ENCODE results near the gene RPL31.
"Not testable (repeated sequence)": the region's sequence is repeated elsewhere in the genome, so short reads cannot be mapped to it uniquely, and the experiment has no call there.

The RPL31 gene

DNA sequence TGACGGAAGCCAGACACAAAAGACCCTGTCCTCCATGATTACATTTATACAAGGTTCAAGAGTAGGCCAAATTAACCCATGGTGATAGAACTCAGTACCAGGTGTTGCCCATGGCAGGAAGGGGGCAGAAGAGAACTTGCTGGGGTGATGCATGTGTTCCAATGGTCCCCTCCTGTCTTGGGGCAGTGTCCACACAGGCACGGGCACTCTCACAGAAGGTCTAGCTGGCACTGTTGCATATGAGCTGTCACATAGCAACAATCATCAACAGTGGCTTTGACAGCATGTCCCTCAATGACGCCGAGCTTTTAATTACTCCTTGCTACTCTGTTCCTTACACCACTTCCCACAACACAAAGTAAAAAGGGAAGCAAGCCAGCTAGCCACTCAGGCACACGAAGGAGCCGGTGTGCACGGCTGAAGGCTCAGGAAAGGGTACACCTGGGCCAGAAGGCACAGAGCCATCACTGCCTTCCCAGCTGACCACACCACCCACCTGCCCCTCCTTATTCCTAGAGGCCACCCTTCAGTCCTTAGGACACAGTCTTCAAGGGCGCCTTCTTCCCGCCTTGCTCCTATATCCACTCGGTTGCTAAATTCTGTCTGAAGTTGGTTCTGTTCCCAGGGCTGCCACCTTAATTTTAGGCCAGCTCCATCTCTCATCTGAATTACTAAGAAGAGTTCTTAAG lies 28.9 kb downstream of the RPL31 start:
- DNase-seq, result no peak

DNA sequence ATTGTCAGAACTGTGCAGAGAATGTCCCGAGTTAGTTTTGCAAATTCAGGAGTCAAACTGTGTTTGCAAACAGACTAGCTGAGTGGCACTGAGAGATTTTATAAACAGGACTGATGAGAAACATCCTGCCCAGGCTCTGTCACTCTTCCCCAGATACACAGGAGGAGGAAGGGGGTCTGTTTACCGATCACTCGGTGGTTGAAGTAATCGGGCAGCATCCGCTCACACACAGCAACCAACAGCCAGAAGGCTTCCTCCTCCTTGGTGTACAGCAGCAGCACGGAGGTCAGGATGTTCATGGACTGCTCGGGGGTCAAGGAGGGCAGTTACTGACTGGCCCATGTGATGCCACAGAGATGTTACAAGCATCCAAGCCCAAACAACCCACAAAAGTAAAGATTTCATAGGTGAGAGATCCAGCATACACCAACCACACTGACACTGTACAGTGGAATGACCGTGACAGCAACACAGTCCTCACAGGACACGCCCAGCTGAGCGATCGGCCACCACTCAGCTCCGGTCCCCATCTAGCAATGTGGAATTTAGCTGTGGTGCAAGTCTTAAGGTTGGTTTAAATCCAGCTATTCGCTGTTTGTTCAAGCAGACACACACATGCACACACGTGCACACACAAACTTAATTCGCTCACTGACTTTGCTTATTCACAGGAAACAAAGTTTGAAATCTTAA lies 30.1 kb downstream of the RPL31 start:
- no peak for DNase-seq

DNA sequence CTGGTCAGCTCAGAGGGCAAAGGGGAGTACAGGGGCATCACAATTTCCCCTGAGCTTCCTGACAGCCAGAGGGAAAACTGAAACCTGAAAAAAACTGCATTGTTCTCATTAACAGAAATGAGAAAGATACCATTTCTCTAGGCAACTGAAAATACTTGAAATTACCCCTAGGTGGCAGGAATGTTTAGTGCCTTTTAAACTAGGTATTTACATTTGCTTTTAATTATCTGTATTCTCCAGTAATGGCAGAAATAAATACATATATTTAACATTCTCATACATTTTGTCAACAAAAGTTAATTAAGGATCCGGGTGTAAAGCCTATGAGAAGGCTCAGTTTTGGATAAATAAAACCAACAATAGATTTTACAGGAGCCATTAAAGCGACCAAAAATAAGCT lies 34.5 kb downstream of the RPL31 start:
- no peak for DNase-seq

DNA sequence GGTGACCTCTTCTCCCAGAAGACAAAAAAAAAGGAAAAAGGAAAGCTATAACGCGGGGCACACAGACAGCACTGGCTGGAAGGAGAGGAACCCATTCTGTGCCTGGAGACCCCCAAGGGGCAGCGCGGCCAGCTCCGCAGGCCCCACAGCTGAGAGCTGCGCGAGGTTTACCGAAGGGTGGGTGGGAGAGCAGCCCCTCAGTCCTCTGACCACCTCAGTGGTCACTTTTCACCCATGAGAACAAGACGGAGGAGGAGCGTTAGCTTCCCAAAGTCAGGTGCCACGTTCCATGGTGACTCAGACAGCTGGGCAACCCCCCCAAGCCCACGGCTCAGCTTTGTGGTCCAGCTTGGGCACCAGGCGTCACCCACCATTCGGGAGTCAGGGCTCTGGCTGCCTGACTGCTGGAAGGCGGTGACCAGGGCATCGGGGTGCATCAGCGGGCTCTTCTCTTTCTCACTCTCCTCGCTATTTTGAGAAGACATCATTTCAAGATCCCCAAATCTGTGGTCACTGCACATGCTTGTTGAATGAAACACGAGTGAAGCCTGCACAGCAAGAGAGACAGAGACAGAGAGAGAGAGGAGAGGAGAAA lies 35.2 kb downstream of the RPL31 start:
- no peak for DNase-seq

DNA sequence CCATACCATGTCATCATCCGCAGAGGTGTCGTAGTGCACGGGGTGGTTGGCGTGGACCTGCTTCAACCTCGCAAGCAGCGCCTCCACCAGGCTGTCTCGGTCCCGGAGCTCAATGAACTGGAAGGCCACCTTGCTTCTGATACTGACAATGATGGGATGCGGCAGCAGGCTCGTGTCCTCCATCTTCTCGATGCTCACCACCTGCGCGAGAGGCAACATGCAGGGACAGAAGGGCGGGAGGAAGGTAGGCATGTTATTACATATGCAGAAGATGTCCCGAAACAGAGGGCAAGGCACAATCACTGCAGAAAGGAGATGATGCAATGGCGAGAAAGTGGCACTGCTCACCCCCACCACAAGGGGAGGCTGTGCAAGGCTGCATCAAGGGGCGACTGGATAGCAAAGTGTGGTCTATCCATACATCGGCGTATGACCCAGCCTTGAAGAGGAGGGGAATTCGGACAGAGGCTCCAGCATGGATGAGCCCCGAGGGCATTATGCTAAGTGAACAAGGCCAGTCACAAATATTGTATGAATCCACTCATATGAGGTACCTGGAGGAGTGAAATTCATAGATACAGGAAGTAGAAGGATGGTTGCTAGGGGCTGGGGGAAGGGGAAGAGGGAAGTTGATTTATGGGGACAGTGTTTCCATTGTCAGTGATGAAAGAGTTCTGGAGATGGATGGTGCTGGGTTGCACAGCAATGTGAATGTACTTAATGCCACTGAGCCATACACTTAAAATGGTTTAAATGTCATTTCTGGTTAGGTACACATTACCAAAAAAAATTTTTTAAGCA lies 36.6 kb downstream of the RPL31 start:
- DNase-seq, result peak; percentile 62

DNA sequence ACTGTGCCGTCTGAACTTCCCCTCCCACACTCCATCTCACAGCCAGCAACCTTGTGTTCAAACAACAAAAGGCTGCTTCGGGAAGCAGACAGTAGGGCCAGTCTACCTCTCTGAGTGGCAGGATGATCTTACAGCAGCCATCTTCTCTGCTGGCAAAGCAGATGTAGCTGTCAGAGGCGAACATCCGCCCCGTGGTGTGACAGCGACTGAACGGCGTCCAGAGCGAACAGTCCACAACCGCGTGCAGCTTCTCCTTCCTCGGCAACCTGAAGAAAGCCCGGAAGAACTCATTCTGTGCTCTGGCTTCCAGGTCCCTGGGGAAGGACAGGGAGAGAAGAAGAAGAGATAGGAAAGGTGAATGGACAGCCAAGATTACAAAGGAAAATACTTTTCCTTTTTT lies 38.0 kb downstream of the RPL31 start:
- no peak for DNase-seq

DNA sequence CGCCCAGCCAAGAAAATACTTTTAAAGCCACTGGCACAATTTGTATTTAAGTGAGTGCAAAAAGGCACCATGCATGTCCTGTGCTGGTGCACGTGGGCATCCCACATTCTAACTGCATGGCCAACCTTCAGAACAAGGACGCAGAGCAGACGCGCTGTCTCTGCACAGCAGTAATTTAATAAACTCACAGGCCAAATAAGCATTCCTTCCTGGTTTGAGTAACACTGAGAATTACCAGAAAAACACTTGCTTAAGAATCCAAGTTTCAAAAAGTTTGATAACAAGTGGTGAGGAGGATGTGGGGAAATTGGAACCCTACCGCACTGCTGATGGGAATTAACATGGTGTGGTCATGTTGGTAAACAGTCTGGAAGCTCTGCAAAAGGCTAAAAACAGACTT lies 38.7 kb downstream of the RPL31 start:
- no peak for DNase-seq

DNA sequence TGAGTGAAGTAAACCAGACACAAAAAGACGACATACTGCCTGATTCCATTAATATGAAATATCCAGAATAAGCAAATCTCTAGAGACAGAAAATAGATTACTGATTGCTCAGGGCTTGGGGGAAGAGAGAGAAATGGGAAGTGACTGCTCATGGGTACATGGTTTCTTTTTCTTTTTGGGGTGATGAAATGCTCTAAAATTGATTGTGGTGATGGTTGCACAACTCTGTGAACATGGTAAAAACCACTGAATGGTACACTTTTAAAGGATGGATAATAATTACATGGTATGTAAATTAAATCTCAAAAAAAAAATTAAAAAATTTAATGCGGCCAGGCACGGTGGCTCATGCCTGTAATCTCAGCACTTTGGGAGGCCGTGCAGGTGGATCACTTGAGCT lies 39.3 kb downstream of the RPL31 start:
- DNase-seq, result no peak

DNA sequence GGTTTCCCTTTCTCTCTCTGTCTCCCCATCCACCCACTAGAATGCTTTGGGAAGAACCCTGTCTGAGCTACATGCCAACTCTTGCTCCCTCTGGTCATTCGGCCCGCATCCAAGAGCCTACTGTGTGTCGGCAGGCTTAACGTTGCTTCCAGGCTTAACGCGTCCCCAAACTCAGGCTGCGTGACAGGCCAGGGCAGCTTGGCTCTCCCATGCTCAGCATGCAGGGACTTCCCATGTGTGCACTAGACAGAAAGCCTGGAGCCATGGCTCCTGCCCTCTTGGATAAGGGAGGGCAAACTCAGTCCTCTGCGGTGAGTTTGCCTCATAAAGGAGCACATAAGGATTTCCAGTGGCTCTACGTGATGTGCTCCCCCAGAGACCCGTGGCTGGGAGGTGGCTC lies 43.2 kb downstream of the RPL31 start:
- no peak for DNase-seq

DNA sequence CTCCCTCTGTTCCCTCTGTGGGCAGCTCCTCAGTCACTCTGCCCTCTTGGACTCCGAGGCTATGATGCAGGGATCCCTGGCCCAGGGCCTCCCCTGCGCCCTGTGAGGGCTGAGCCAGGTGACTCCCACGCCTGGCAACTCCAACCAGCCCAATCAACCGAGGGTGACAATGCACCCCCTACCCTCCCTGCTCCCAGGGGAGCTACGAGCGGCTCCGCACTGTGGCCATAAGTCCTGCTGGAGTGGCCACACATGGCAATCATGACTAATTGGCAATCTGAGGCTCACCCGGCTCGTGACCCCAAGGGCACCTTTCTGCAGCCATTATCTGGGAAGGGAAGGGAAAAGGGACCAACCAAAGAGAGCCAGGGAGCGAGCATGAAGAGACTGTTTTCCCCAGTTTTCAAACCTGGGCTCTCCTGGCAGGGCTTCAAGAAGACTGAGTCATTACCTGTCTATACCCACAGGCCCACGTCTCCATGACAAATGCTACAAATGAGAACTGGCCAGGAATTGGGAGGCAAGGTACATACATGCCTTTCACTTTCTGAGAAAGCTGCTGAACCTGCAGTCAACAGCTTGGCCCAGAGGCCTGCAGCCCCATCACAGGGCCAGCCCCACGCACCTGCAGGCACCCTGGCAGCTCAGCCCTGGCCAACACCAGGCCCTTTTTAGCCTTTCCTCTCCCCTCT lies 45.1 kb downstream of the RPL31 start:
- DNase-seq, result no peak

DNA sequence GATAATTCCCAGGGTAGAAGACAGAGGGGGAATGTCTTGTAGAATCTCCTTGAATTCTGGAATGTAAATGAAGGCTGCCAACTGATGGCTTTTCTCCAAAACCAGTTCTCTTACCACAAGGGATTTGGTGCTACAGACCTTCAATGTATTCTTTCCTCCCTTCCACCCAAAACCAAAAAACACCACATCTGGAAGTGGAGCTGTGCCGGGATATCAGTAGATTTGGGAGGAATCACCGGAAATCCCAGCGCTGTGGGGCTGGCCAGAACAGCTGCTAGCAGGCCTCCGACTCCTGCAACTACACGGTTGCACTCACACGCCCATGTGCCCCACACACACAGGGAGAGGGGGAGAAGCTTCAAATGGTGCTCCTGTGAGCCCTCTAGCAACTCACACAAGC lies 45.7 kb downstream of the RPL31 start:
- DNase-seq, result no peak

DNA sequence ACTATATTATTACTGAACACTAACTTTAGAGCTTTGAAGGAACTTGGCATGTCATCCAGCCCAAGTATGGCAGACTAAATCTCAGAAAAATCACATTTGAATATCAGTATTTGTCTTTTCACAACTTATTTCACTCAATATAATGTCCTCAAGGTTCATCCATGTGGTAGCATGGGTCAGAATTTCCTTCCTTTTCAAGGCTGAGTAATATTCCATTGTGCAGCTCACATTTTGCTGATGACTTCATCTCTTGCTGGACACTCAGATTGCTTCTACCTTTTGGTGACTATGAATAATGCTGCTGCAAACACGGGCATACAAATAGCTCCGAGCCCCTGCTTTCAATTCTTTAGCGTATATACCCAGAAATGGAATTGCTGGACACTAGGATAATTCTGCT lies 46.7 kb downstream of the RPL31 start:
- no peak for DNase-seq

DNA sequence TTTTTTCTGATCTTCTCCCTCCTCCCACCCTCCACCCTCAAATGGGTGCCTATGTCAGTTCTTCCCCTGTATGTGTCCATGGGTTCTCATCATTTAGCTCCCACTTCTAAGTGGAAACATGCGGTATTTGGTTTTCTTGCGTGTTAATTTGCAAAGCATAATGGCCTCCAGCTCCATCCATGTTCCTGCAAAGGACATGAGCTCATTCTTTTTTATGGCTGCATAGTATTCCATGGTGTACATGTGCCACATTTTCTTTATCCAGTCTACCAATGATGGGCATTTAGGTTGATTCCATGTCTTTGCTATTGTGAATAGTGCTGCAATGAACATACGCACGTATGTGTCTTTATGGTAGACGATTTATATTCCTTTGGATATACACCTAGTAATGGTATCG lies 48.8 kb downstream of the RPL31 start:
- DNase-seq, result not testable (repeated sequence)

DNA sequence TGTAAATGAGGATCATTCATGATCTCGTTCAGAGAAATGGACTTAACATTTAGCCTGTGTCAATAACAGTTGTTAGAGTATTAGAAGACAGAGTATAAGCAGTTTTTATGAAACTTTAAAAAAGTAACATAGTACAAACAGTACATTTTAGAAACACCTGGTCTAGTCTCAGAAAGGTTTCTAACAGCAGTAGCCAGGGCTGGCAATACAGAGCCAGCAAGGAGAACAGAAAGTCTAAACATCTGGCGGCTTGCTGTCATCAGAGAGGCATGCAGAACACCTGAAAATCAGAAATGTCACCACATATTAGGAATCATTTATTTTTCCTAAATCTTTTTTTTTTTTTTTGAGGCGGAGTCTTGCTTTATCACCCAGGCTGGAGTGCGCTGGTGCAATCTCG lies 50.1 kb downstream of the RPL31 start:
- DNase-seq, result no peak

DNA sequence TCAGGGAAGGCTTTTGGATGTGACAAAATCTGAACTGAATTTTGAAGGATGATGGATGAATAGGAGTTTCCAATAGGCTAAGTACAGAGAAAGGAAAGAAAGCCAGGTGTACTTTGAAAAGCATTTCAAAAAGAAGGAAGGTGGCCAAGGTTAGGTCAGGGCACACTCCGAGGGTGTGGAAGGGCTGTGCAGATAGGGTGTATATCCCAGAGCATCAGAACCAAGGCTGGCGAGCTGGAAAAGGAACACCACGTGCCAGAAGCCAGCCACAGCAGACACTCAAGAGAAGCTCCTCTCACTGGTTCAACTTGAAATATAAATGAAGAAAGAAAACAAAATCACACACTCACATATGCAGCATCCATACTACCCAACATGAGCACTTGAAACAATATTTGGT lies 51.0 kb downstream of the RPL31 start:
- no peak for DNase-seq

Data from NCI-H82 (cell line).